Activated B cell treated with CpG ODN at 0.5 μM for 24 hours (primary cell): ENCODE data around the gene ANKRD13C. TPM values are rescaled to one million over a fixed set of nuclear protein-coding genes. Genes with fewer than 3 reads are reported as not detected.

Experiments
- ATAC-seq: fragments of 200-7000 bp; cut with Tn5 transposase; one replicate; pipeline ENCODE4 v1.10.0; 2021; ENCODE audit warnings: low read depth, mild to moderate bottlenecking, moderate library complexity
- CTCF ChIA-PET: fragments of 350-600 bp; sonication (Branson Sonifier 250); formaldehyde crosslinking; loops from one replicate; lab custom pipeline; 2021; ENCODE audit warnings: antibody characterized with exemption; lab: Charles Lee
- POLR2A ChIA-PET: fragments of 350-600 bp; sonication (Branson Sonifier 250); formaldehyde crosslinking; loops from one replicate; lab custom pipeline; 2021; ENCODE audit warnings: antibody characterized with exemption; lab: Charles Lee
- DNase-seq: peaks from one replicate; pipeline ENCODE4 v3.0.0; 2022
- H3K27ac Mint-ChIP-seq: one replicate; pipeline ENCODE4 v1.8.0; 2020; ENCODE audit warnings: mixed read lengths
- H3K27me3 Mint-ChIP-seq: one replicate; pipeline ENCODE4 v1.8.0; 2021; ENCODE audit warnings: mixed read lengths
- H3K36me3 Mint-ChIP-seq: one replicate; pipeline ENCODE4 v1.8.0; 2021; ENCODE audit warnings: low read depth, mixed read lengths
- H3K4me1 Mint-ChIP-seq: one replicate; pipeline ENCODE4 v1.8.0; 2021; ENCODE audit warnings: mixed read lengths
- H3K4me3 Mint-ChIP-seq: one replicate; pipeline ENCODE4 v1.8.0; 2020; ENCODE audit warnings: mild to moderate bottlenecking, mixed read lengths
- H3K9me3 Mint-ChIP-seq: one replicate; pipeline ENCODE4 v1.8.0; 2020; ENCODE audit warnings: mixed read lengths
- intact Hi-C: fragments of 100-400 bp; cut with micrococcal nuclease; formaldehyde crosslinking; loops from one replicate; pipeline ENCODE4 v1.15.1; 2024
- total RNA-seq: library from RNA; stranded (reverse); gene quantifications from 2 replicates; pipeline ENCODE4 v1.2.3, GENCODE V29; 2022
- TF ChIP-seq, protein P1 (sequence below): fragments of 200-600 bp; IDR thresholded peaks from one replicate; pipeline ENCODE4 v1.8.0; 2022; ENCODE audit warnings: antibody characterized with exemption, mild to moderate bottlenecking

ANKRD13C gene
- total RNA-seq, 1 donor from 2014 or later, result 21.2 TPM

DNA sequence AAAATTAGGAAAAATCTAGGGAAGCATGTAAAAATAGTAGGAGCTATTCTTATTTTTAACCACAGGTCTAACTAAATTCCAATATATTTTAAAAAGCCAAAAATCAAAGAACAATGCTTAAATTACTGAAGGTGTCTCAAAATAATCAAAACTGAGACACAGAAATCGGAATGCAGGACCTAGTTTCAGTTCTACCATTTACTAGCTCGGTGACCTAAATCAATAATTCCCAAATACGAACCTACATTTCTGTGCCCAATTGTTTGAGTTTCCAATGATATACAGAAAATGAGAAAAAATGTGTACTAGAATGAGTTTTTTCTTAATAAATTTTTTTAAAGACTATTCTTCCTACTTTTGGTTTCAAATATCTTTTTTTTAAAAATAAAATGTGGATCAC lies 37.4 kb downstream of the ANKRD13C start:
- no peak overlapping the region for H3K27ac Mint-ChIP-seq
- no peaks in the 10 kb centered on the region for H3K9me3 Mint-ChIP-seq
- CTCF ChIA-PET, result interaction anchor here (0.6 kb wide), 1 partner anchor 16 kb away, joined by 3 read pairs; no protein-coding TSS in a partner anchor
- DNase-seq, result no peak
- TF ChIP-seq, protein P1, sequence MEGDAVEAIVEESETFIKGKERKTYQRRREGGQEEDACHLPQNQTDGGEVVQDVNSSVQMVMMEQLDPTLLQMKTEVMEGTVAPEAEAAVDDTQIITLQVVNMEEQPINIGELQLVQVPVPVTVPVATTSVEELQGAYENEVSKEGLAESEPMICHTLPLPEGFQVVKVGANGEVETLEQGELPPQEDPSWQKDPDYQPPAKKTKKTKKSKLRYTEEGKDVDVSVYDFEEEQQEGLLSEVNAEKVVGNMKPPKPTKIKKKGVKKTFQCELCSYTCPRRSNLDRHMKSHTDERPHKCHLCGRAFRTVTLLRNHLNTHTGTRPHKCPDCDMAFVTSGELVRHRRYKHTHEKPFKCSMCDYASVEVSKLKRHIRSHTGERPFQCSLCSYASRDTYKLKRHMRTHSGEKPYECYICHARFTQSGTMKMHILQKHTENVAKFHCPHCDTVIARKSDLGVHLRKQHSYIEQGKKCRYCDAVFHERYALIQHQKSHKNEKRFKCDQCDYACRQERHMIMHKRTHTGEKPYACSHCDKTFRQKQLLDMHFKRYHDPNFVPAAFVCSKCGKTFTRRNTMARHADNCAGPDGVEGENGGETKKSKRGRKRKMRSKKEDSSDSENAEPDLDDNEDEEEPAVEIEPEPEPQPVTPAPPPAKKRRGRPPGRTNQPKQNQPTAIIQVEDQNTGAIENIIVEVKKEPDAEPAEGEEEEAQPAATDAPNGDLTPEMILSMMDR, result no peak
- POLR2A ChIA-PET, result no interaction called here
- intact Hi-C loops, result no loop called here
- H3K27me3 Mint-ChIP-seq, result no peaks in the 10 kb centered on the region
- H3K4me1 Mint-ChIP-seq, result peaks cover 10% of the 10 kb centered on the region
- ATAC-seq, result no peak
- peaks cover 27% of the 10 kb centered on the region for H3K36me3 Mint-ChIP-seq
- no peak overlapping the region for H3K4me3 Mint-ChIP-seq

DNA sequence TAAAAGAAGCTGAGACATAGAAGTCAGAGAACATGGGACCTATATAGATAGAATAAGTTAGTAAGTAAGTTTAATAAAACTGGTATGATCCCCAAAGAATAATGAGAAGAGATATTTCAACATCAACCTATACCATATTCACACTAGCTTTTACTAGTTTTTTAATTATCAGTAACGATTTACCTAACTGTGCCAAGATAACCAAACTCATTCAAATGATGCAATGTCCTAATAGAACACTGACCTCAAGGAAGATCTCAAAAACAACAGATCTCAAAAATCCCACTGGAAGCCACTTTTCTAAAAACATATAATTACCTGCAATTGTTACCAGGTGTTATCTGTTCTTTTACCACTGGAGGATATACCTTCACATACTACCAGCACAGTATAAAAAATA lies 38.7 kb downstream of the ANKRD13C start:
- Mint-ChIP-seq H3K4me3 (no peak overlapping the region), H3K27me3 (no peaks in the 10 kb centered on the region), H3K4me1 (peaks cover 7% of the 10 kb centered on the region), H3K36me3 (peaks cover 20% of the 10 kb centered on the region), H3K9me3 (no peaks in the 10 kb centered on the region), H3K27ac (no peak overlapping the region)
- TF ChIP-seq, protein P1, result no peak
- ChIA-PET CTCF (no interaction called here), POLR2A (no interaction called here)
- intact Hi-C loops, result no loop called here
- no peak for DNase-seq
- no peak for ATAC-seq

DNA sequence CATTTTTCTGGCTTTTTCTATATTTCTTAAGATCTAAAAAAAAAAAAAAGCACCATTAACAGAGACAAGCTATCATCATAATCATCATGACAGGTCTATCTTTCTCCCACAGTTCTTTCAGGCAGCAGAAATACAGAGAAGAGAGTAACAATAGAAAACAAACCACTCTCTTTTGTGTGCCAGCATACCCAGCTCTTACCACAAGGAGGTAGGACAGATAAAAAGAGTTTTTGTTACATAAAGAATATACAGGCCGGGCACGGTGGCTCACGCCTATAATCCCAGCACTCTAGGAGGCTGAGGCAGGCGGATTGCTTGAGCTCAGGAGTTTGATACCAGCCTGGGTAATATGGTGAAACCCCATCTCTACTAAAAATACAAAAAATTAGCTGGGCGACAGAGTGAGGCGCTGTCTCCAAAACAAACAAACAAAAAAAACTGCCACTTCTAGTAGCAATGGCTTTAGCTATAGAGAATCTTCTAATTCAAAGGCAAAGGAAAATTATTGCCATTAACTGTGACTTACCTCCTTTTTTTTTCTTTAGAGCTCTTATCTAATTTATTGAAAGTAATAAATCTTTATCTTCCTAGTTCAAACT lies 39.7 kb downstream of the ANKRD13C start:
- DNase-seq (no peak), ATAC-seq (no peak)
- CTCF ChIA-PET, result no interaction called here
- Mint-ChIP-seq H3K27me3 (no peaks in the 10 kb centered on the region), H3K9me3 (no peaks in the 10 kb centered on the region), H3K4me3 (no peak overlapping the region), H3K36me3 (peaks cover 18% of the 10 kb centered on the region), H3K4me1 (peaks cover 5% of the 10 kb centered on the region), H3K27ac (no peak overlapping the region)
- POLR2A ChIA-PET, result interaction anchor here (1.1 kb wide), 1 partner anchor 40 kb away, joined by 5 read pairs; the partner anchor contains the start of gene ANKRD13C
- TF ChIP-seq, protein P1, result no peak
- intact Hi-C loops, result no loop called here

DNA sequence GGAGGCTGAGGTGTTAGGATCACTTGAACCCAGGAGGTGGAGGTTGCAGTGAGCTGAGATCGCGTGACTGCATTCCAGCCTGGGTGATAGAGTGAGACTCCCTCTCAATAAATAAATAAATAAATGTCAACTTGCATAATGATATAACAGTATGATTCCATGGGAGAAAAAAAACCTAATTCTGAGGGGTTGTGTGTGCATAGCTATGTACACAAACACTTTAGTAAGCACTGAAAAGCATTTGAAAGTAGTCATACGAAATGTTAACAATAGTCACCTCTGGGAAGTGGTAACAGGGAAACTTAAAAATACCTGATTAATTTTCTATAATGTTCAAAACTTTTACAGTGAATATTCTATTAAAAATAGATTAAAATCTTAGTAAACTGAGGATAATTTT lies 43.2 kb downstream of the ANKRD13C start:
- DNase-seq (no peak), ATAC-seq (no peak)
- CTCF ChIA-PET, result no interaction called here
- no peaks in the 10 kb centered on the region for H3K4me1 Mint-ChIP-seq
- no peaks in the 10 kb centered on the region for H3K27me3 Mint-ChIP-seq
- no peaks in the 10 kb centered on the region for H3K9me3 Mint-ChIP-seq
- TF ChIP-seq, protein P1, result no peak
- intact Hi-C loops, result no loop called here
- POLR2A ChIA-PET, result no interaction called here
- no peak overlapping the region for H3K27ac Mint-ChIP-seq
- no peak overlapping the region for H3K4me3 Mint-ChIP-seq
- peaks cover 32% of the 10 kb centered on the region for H3K36me3 Mint-ChIP-seq

DNA sequence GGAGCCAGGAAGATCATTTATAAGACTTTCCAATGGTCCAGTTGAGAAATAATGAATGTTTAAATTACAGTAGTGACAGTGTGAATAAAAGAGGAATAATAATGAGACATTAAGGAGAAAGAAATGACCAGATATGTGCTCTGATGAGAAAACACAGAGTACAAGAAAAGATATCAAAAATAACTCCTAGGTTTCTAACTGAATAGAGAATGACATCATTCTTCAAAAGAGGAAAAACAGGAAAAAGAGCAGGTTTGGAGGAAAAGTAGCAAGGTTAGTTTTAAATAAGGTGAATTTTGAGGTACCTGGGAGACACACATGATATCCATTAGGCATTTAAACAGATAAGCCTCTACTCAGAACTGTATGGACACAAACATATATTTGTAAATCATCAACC lies 55.0 kb downstream of the ANKRD13C start:
- TF ChIP-seq, protein P1, result no peak
- DNase-seq (no peak), ATAC-seq (no peak)
- ChIA-PET POLR2A (no interaction called here), CTCF (no interaction called here)
- no peak overlapping the region for H3K27ac Mint-ChIP-seq
- H3K4me1 Mint-ChIP-seq, result no peaks in the 10 kb centered on the region
- intact Hi-C loops, result no loop called here
- H3K27me3 Mint-ChIP-seq, result no peaks in the 10 kb centered on the region
- no peak overlapping the region for H3K4me3 Mint-ChIP-seq
- no peaks in the 10 kb centered on the region for H3K9me3 Mint-ChIP-seq
- H3K36me3 Mint-ChIP-seq, result peaks cover 52% of the 10 kb centered on the region
